Smooth muscle cell (in vitro differentiated cells): ENCODE results near the gene PLS1. TPM values are rescaled to one million over a fixed set of nuclear protein-coding genes. Genes with fewer than 3 reads are reported as not detected.
"Not testable (repeated sequence)": the region's sequence is repeated elsewhere in the genome, so short reads cannot be mapped to it uniquely, and the experiment has no call there.

ENCODE experiments used
- DNase-seq: peaks from one replicate; lab custom pipeline; 2025; ENCODE audit not compliant: unreplicated experiment; lab: John Stamatoyannopoulos, UW
- H2AFZ ChIP-seq: fragments of 200-600 bp; sonication (generic); 2 replicates; pipeline ENCODE4 v1.6.0; 2016; ENCODE audit warnings: antibody characterized with exemption, low read depth, mild to moderate bottlenecking
- H3F3A ChIP-seq: fragments of 200-600 bp; sonication (generic); 2 replicates; pipeline ENCODE4 v1.6.0; 2017; ENCODE audit warnings: antibody characterized with exemption, low read depth
- H3K27ac ChIP-seq: fragments of 200-600 bp; sonication (generic); 2 replicates; pipeline ENCODE4 v1.5.1; 2016; ENCODE audit warnings: low read depth, mild to moderate bottlenecking
- H3K27me3 ChIP-seq: fragments of 200-600 bp; sonication (generic); 2 replicates; pipeline ENCODE4 v1.6.1; 2016; ENCODE audit warnings: low read depth, mild to moderate bottlenecking
- H3K36me3 ChIP-seq: fragments of 200-600 bp; sonication (generic); 2 replicates; pipeline ENCODE4 v1.5.1; 2016; ENCODE audit warnings: low read depth
- H3K4me1 ChIP-seq: fragments of 200-600 bp; sonication (generic); 2 replicates; pipeline ENCODE4 v1.5.1; 2016; ENCODE audit warnings: low read depth
- H3K4me2 ChIP-seq: fragments of 200-600 bp; sonication (generic); 2 replicates; pipeline ENCODE4 v1.6.0; 2016; ENCODE audit warnings: mild to moderate bottlenecking
- H3K4me3 ChIP-seq: fragments of 200-600 bp; sonication (generic); 2 replicates; pipeline ENCODE4 v1.5.1; 2016; ENCODE audit warnings: mild to moderate bottlenecking
- H3K79me2 ChIP-seq: fragments of 200-600 bp; sonication (generic); 2 replicates; pipeline ENCODE4 v1.6.0; 2016; ENCODE audit warnings: low read depth, mild to moderate bottlenecking
- H3K9ac ChIP-seq: fragments of 200-600 bp; sonication (generic); 2 replicates; pipeline ENCODE4 v1.6.0; 2016; ENCODE audit warnings: low read depth
- H3K9me3 ChIP-seq: fragments of 200-600 bp; sonication (generic); replicated peaks from 2 replicates; pipeline ENCODE4 v1.5.1; 2016; ENCODE audit warnings: low read depth
- H4K20me1 ChIP-seq: fragments of 200-600 bp; sonication (generic); 2 replicates; pipeline ENCODE4 v1.6.0; 2016; ENCODE audit warnings: low read depth
- WGBS: methylation state at CpG from one replicate; pipeline ENCODE4 v1.1.7; 2016; ENCODE audit warnings: low lambda C conversion rate; 5-methylcytosine and 5-hydroxymethylcytosine counted together
- polyA plus RNA-seq: library from polyadenylated mRNA; unstranded; fragments of >200 nt; fragmentation: Nextera tagmentation; extraction: Ambion mirVana; gene quantifications from 2 replicates; pipeline ENCODE4 v1.2.1, GENCODE V29; 2016
- total RNA-seq: library from RNA; depleted of rRNA; stranded (reverse); fragments of >200 nt; gene quantifications from 2 replicates; pipeline ENCODE4 v1.2.3, GENCODE V29; 2014
- TF ChIP-seq, protein P1 (sequence below): fragments of 200-600 bp; sonication (generic); IDR thresholded peaks from 2 replicates; pipeline ENCODE4 v1.5.1; 2017; ENCODE audit warnings: borderline replicate concordance, mild to moderate bottlenecking, antibody characterized with exemption; ENCODE audit not compliant: insufficient read depth, poor library complexity, severe bottlenecking

Gene PLS1
- total and polyA plus RNA-seq, 2 experiments from 2014 or later: 1.9 to 3.1 TPM

DNA sequence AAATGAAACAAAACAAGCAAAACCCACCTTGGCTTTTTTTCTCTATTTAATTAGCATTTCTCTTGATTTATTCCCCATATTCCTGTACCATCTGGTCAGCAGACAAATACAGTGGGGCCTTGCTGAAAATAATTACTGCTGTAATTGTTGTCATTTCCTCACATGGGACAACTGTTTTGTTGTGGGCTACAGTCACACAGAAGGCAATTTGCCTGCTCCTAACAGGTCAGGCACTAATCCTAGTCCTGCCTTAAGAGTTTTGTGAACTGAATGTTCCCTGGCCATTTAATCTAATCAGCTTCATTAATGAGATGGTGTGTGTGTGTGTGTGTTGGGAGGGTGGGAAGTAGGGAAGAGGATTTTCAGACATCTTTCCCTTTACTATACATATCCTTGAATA is 139.3 kb downstream of the PLS1 start:
- DNase-seq: no peak
- no peak overlapping the region for H3K4me3 ChIP-seq
- no peaks in the 10 kb centered on the region for H3K27me3 ChIP-seq
- H3K36me3 ChIP-seq: no peaks in the 10 kb centered on the region
- no peaks in the 10 kb centered on the region for H3K9me3 ChIP-seq
- H3K27ac ChIP-seq: no peak overlapping the region
- TF ChIP-seq, protein P1, sequence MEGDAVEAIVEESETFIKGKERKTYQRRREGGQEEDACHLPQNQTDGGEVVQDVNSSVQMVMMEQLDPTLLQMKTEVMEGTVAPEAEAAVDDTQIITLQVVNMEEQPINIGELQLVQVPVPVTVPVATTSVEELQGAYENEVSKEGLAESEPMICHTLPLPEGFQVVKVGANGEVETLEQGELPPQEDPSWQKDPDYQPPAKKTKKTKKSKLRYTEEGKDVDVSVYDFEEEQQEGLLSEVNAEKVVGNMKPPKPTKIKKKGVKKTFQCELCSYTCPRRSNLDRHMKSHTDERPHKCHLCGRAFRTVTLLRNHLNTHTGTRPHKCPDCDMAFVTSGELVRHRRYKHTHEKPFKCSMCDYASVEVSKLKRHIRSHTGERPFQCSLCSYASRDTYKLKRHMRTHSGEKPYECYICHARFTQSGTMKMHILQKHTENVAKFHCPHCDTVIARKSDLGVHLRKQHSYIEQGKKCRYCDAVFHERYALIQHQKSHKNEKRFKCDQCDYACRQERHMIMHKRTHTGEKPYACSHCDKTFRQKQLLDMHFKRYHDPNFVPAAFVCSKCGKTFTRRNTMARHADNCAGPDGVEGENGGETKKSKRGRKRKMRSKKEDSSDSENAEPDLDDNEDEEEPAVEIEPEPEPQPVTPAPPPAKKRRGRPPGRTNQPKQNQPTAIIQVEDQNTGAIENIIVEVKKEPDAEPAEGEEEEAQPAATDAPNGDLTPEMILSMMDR: no peak
- peaks cover 10% of the 10 kb centered on the region for H3K79me2 ChIP-seq
- peaks cover 16% of the 10 kb centered on the region for H3K4me1 ChIP-seq
- no peaks in the 10 kb centered on the region for H3F3A ChIP-seq
- H3K4me2 ChIP-seq: no peak overlapping the region
- H2AFZ ChIP-seq: no peak overlapping the region
- H3K9ac ChIP-seq: no peak overlapping the region
- H4K20me1 ChIP-seq: peaks cover 4% of the 10 kb centered on the region

DNA sequence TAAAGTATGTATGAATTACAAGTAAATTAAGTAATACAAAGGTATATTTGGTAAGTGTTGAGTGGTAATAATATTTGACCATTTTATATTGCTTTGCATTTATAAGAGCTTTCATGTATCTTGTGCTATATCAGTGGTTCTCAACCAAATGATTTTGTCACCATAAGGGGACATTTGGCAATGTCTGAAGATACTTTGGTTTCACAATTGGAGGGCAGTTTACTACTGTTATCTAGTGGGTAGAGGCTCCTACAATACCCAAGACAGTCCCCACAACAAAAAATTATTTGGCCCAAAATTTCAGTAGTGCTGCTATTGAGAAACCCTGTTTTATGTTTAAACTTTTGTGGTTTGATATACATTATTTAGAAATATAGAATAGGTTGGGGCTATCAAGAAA is 142.2 kb downstream of the PLS1 start:
- Histone ChIP-seq H3K4me3 (no peak overlapping the region), H3F3A (no peaks in the 10 kb centered on the region), H3K27ac (no peak overlapping the region), H3K4me1 (peaks cover 16% of the 10 kb centered on the region), H3K9ac (no peak overlapping the region), H3K36me3 (no peaks in the 10 kb centered on the region), H3K4me2 (no peak overlapping the region), H2AFZ (no peak overlapping the region), H4K20me1 (peaks cover 4% of the 10 kb centered on the region), H3K9me3 (no peaks in the 10 kb centered on the region), H3K79me2 (peaks cover 5% of the 10 kb centered on the region), H3K27me3 (no peaks in the 10 kb centered on the region)
- TF ChIP-seq, protein P1: no peak
- DNase-seq: no peak

DNA sequence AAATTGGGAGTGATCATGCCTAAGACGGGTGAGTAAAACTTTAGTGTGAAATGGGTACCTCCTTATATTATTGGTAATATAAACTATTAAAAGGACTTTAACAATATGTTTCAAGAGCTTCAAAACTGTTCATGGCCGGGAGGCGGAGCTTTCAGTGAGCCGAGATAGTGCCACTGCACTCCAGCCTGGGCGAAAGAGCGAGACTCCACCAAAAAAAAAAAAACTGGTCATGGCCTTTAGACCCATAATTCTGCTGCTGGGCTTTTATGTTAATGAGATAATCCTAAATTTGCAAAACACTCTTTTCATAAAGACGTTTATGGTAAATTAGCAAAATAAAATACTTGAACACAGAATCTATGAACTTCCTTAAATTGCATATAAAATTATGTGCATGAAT is 150.5 kb downstream of the PLS1 start:
- no peak overlapping the region for H3K9ac ChIP-seq

DNA sequence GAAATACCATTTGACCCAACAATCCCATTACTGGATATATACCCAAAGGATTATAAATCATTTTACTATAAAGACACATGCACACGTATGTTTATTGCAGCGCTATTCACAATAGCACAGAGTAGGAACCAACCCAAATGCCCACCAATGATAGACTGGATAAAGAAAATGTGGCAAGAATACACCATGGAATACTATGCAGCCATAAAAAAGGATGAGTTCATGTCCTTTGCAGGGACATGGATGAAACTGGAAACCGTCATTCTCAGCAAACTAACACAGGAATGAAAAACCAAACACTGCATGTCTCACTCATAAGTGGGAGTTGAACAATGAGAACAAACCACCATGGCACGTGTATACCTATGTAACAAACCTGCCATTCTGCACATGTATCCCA is 154.3 kb downstream of the PLS1 start:
- H3K4me3 ChIP-seq, H3K27ac ChIP-seq, H4K20me1 ChIP-seq, H3K9me3 ChIP-seq, H3K4me2 ChIP-seq, DNase-seq, H3F3A ChIP-seq, H3K4me1 ChIP-seq, H3K79me2 ChIP-seq, H2AFZ ChIP-seq, H3K27me3 ChIP-seq, H3K9ac ChIP-seq: not testable (repeated sequence)
- H3K36me3 ChIP-seq: peaks cover 21% of the 10 kb centered on the region
- 99% methylated on average over 4 of the region's 4 CpGs for WGBS

More for the DNA sequence above, 150.5 kb downstream of the PLS1 start:
- peaks cover 21% of the 10 kb centered on the region for H3K36me3 ChIP-seq
- H3K79me2 ChIP-seq: no peaks in the 10 kb centered on the region
- H3K27me3 ChIP-seq: no peaks in the 10 kb centered on the region
- no peaks in the 10 kb centered on the region for H3K4me1 ChIP-seq
- H3K9me3 ChIP-seq: no peaks in the 10 kb centered on the region
- H3K4me3 ChIP-seq: no peak overlapping the region
- DNase-seq: no peak
- H2AFZ ChIP-seq: no peak overlapping the region
- H3K27ac ChIP-seq: no peak overlapping the region
- H3F3A ChIP-seq: no peaks in the 10 kb centered on the region
- H3K4me2 ChIP-seq: no peak overlapping the region
- WGBS: 97% methylated on average over 7 of the region's 7 CpGs
- TF ChIP-seq, protein P1: no peak
- no peaks in the 10 kb centered on the region for H4K20me1 ChIP-seq

DNA sequence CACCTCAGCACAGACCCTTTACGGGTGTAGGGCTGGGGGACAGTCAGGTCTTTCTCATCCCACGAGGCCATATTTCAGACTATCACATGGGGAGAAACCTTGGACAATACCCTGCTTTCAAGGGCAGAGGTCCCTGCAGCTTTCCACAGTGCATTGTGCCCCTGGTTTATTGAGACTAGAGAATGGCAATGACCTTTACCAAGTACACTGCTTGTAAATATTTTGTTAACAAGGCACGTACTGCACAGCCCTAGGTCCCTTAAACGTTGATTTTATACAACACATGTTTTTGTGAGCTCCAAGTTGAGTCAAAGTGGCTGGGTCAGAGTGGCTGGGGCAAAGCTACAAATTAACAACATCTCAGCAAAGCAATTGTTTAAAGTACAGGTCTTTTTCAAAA is 156.4 kb downstream of the PLS1 start:
- not testable (repeated sequence) for H3K9ac ChIP-seq, H2AFZ ChIP-seq, H3K9me3 ChIP-seq, H4K20me1 ChIP-seq, H3K79me2 ChIP-seq, H3K27me3 ChIP-seq, H3F3A ChIP-seq, DNase-seq, H3K4me2 ChIP-seq, H3K4me3 ChIP-seq, H3K4me1 ChIP-seq, H3K27ac ChIP-seq
- peaks cover 21% of the 10 kb centered on the region for H3K36me3 ChIP-seq
- 91% methylated on average over 4 of the region's 4 CpGs for WGBS
